Astrocyte of the hippocampus (primary cell): ENCODE measurements around the gene PPT2.
A peak's percentile ranks its signal among the peaks of the same experiment; 100 is the strongest.

Experiments
- DNase-seq: peaks from one replicate; pipeline ENCODE4 v3.0.0; 2011; ENCODE audit warnings: low read depth, low spot score

The PPT2 gene

GRCh38 chr6:32153564-32154513, at the start of gene PPT2:
Gene PPT2, plus strand, starts transcription at chr6:32154141. Its CDS starts 454 bp downstream, at chr6:32154595.
- DNase-seq, result peak; percentile 97

GRCh38 chr6:32105433-32105832, 48.5 kb upstream of the PPT2 start:
- peak; percentile 58 for DNase-seq

- no peak for DNase-seq
Observed at GRCh38 chr6:32107406-32107805, 46.5 kb upstream of the PPT2 start.

- no peak for DNase-seq
Observed at GRCh38 chr6:32108094-32108627, 45.8 kb upstream of the PPT2 start.

- DNase-seq, result no peak
Observed at GRCh38 chr6:32108727-32109113, 45.2 kb upstream of the PPT2 start.

GRCh38 chr6:32109114-32109764, 44.7 kb upstream of the PPT2 start, which contains the start of gene TNXB:
Gene TNXB, minus strand, starts transcription at chr6:32109338. Its CDS starts 11,140 bp downstream, at chr6:32098198.
- no peak for DNase-seq

GRCh38 chr6:32109765-32110160, 44.2 kb upstream of the PPT2 start:
- no peak for DNase-seq

- DNase-seq, result no peak
Observed at GRCh38 chr6:32110632-32111031, 43.3 kb upstream of the PPT2 start.

GRCh38 chr6:32111424-32112066, 42.4 kb upstream of the PPT2 start:
- no peak for DNase-seq

- DNase-seq, result no peak
Observed at GRCh38 chr6:32112431-32112980, 41.4 kb upstream of the PPT2 start.

- peak; percentile 84 for DNase-seq
Observed at GRCh38 chr6:32113386-32114352, 40.3 kb upstream of the PPT2 start.

- DNase-seq, result no peak
Observed at GRCh38 chr6:32114796-32115195, 39.1 kb upstream of the PPT2 start.

GRCh38 chr6:32115623-32116022, 38.3 kb upstream of the PPT2 start:
- no peak for DNase-seq

GRCh38 chr6:32116674-32117073, 37.3 kb upstream of the PPT2 start:
- no peak for DNase-seq

- DNase-seq, result no peak
Observed at GRCh38 chr6:32117461-32117860, 36.5 kb upstream of the PPT2 start.

GRCh38 chr6:32118782-32119628, 34.9 kb upstream of the PPT2 start:
- peak; percentile 94 for DNase-seq

GRCh38 chr6:32120573-32121059, 33.3 kb upstream of the PPT2 start:
- DNase-seq, result no peak

- DNase-seq, result no peak
Observed at GRCh38 chr6:32123681-32124080, 30.3 kb upstream of the PPT2 start.

- no peak for DNase-seq
Observed at GRCh38 chr6:32126880-32127279, 27.1 kb upstream of the PPT2 start.

- no peak for DNase-seq
Observed at GRCh38 chr6:32127409-32127716, 26.6 kb upstream of the PPT2 start.
